Coronary artery (tissue), 2 donors: ENCODE measurements around the gene MROH2A.

Experiments used
- DNase-seq: peaks from one replicate; pipeline ENCODE4 v3.0.0-alpha.2; 2017; ENCODE audit warnings: low spot score
- H3K27ac ChIP-seq, 2 donors: fragments of 200-600 bp; sonication (generic); one replicate each; pipeline ENCODE4 v1.5.1; 2016 to 2019
- H3K4me3 ChIP-seq: fragments of 200-600 bp; sonication (generic); 2 replicates; pipeline ENCODE4 v1.5.1; 2016; ENCODE audit warnings: mild to moderate bottlenecking, moderate library complexity
- TF ChIP-seq, protein P1 (sequence below): fragments of 200-600 bp; sonication (generic); IDR thresholded peaks from one replicate; pipeline ENCODE4 v1.5.1; 2019; ENCODE audit warnings: antibody characterized with exemption

The MROH2A gene

DNA sequence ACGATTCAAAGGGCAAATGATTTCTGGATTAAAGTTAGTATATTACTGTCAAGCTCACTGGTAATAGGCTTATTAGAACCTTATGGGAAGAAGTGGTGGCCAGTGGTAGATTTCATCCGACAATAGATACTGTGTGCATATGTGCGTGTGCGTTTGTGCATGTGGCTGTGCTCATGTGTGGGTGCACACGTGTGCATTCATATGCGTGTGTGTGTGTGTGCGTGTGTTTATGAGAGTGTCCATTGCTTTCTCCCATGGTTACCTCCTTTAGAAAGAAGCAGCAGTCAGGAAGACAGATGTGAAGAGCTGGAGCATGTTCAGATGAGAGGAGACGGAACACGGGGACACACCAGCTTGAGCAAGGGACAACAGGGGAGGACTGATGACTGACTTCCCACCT lies 8.9 kb upstream of the MROH2A start:
- no peak for DNase-seq

DNA sequence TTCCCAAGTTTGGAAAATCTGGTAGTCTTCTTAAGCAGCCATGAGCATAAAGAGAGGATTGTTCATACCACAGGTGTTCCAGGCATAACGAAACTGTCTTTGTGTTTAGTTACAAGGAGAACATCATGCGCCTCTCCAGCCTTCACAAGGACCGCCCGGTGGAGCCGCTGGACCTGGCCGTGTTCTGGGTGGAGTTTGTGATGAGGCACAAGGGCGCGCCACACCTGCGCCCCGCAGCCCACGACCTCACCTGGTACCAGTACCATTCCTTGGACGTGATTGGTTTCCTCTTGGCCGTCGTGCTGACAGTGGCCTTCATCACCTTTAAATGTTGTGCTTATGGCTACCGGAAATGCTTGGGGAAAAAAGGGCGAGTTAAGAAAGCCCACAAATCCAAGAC lies 6.0 kb upstream of the MROH2A start:
- Histone ChIP-seq H3K4me3 (no peak overlapping the region), H3K27ac (no peak overlapping the region)
- TF ChIP-seq, protein P1, sequence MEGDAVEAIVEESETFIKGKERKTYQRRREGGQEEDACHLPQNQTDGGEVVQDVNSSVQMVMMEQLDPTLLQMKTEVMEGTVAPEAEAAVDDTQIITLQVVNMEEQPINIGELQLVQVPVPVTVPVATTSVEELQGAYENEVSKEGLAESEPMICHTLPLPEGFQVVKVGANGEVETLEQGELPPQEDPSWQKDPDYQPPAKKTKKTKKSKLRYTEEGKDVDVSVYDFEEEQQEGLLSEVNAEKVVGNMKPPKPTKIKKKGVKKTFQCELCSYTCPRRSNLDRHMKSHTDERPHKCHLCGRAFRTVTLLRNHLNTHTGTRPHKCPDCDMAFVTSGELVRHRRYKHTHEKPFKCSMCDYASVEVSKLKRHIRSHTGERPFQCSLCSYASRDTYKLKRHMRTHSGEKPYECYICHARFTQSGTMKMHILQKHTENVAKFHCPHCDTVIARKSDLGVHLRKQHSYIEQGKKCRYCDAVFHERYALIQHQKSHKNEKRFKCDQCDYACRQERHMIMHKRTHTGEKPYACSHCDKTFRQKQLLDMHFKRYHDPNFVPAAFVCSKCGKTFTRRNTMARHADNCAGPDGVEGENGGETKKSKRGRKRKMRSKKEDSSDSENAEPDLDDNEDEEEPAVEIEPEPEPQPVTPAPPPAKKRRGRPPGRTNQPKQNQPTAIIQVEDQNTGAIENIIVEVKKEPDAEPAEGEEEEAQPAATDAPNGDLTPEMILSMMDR = no peak
- DNase-seq = no peak

More for the DNA sequence above, 8.9 kb upstream of the MROH2A start:
- TF ChIP-seq, protein P1 = no peak
- no peak overlapping the region for H3K4me3 ChIP-seq
- no peak overlapping the region for H3K27ac ChIP-seq

DNA sequence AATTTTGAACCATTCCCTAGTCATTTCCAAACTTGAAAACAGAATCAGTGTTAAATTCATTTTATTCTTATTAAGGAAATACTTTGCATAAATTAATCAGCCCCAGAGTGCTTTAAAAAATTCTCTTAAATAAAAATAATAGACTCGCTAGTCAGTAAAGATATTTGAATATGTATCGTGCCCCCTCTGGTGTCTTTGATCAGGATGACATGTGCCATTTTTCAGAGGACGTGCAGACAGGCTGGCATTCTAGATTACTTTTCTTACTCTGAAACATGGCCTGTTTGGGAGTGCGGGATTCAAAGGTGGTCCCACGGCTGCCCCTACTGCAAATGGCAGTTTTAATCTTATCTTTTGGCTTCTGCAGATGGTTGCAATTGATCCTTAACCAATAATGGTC lies 5.5 kb upstream of the MROH2A start:
- H3K4me3 ChIP-seq = no peak overlapping the region
- no peak overlapping the region for H3K27ac ChIP-seq
- TF ChIP-seq, protein P1 = no peak
- DNase-seq = no peak

DNA sequence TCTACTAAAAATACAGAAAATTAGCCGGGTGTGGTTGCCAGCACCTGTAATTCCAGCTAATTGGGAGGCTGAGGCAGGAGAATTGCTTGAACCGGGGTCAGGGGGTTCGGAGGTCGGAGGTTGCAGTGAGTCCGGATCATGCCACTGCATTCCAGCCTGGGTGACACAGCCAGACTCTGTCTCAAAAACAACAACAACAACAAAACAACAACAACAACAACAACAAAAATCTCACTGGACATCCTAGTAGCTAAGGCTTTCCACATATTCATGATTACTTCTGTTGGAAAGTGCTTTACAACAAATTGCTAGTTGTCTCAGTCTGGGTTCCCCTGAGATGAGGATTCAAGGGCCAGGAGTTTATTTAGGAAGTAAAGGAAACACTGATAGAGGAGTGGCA lies 4.3 kb upstream of the MROH2A start:
- no peak overlapping the region for H3K4me3 ChIP-seq
- no peak for DNase-seq
- no peak overlapping the region for H3K27ac ChIP-seq
- TF ChIP-seq, protein P1 = no peak

DNA sequence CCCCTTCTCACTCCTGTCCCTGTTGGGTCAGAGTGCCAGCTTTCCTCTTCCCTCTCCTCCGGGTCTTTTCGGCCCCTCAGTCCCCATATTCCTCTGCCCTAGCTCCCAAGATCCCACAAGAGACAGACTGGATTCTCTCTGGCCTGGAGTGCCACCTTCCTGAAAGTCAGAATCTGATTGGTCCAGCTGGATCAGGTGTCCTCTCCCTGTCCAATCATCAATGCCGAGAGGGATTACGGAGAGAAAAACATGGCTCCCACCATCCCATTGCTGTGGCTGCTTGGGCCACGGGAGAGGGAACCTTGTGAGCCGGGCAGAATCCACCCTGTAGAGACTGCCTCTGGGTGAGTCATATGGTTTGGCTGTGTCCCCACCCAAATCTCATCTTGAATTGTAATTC lies 2.7 kb upstream of the MROH2A start:
- H3K27ac ChIP-seq = no peak overlapping the region
- no peak overlapping the region for H3K4me3 ChIP-seq
- DNase-seq = no peak
- TF ChIP-seq, protein P1 = no peak

DNA sequence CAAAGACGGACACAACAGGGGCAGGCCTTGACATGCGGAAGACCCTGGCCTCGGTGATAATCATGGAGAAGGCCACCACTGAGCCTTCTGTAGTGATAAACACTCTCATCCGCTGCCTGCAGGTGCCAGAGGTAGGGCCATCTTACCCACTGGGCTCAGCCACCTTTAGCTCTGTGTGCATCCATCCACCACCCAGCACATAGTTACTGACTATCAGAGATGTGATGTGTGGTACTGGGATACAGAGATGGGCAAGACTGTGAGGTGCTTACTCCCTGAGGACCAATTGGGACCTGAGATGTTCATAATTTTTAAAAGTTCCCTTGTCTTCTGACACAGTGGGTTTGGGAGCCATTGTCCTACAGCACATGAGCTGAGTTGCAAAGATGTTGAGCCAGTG lies 1.6 kb downstream of the MROH2A start:
- Histone ChIP-seq H3K4me3 (no peak overlapping the region), H3K27ac (no peak overlapping the region)
- TF ChIP-seq, protein P1 = no peak
- no peak for DNase-seq

DNA sequence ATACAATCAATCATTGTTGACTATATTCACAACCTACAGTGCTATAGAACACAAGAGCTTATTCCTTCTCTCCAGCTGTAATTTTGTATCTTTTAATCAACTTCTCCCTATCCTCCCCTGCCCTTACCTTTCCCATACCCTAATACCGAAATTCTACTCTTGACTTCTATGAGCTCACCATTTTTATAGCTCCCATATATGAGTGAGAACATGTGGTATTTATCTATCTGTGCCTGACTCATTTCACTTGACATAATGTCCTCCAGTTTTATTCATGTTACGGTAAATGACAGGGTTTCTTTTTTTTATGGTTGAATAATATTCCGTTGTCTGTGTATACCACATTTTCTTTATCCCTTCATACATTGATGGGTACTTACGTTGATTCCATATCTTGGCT lies 2.6 kb downstream of the MROH2A start:
- Histone ChIP-seq H3K4me3 (no peak overlapping the region), H3K27ac (no peak overlapping the region)
- DNase-seq = no peak
- TF ChIP-seq, protein P1 = no peak
